A549 (cell line): ENCODE results near the gene UIMC1. TPM values are rescaled to one million over a fixed set of nuclear protein-coding genes. Genes with fewer than 3 reads are reported as not detected.

Source experiments
- ATAC-seq, 2 experiments: fragments of 200-7000 bp in 1 of 2; fragments of >200 bp in 1 of 2; cut with Nextera tagmentation in 1 of 2; cut with Tn5 transposase in 1 of 2; 3 replicates each; pipeline versions ENCODE4 v1.8.0 to v1.9.1; 2018 to 2020; ENCODE audit warnings: mild to moderate bottlenecking in 1 of 2, moderate library complexity in 1 of 2
- CTCF ChIA-PET: fragments of 300-600 bp; sonication (Branson Sonifier 250); formaldehyde crosslinking; extraction: SDS; loops from one replicate; lab custom pipeline; 2021; ENCODE audit warnings: antibody characterized with exemption, inconsistent platforms; lab: Yijun Ruan, JAX
- POLR2A ChIA-PET: fragments of 350-600 bp; formaldehyde crosslinking; extraction: SDS; loops from one replicate; lab custom pipeline; 2021; ENCODE audit warnings: antibody characterized with exemption, inconsistent platforms; lab: Yijun Ruan, JAX
- DNase-seq, 2 experiments: peaks; one replicate each; pipeline versions ENCODE4 v3.0.0 to v3.0.0-alpha.2; 2011 to 2016; ENCODE audit warnings: low read depth in 1 of 2, low spot score in 1 of 2
- FAIRE-seq: peaks from 2 replicates; lab custom pipeline; 2011; peaks lifted over from hg19 to GRCh38; lab: Jason Lieb, UNC
- H3K27ac ChIP-seq, 2 experiments: fragments of >200 bp; sonication (Bioruptor Twin); formaldehyde crosslinking; 3 replicates each; pipeline ENCODE4 v1.5.1; 2016 to 2017
- H3K4me1 ChIP-seq: fragments of >200 bp; sonication (Bioruptor Twin); formaldehyde crosslinking; 3 replicates; pipeline ENCODE4 v1.6.1; 2016
- H3K4me2 ChIP-seq: fragments of >200 bp; sonication (Bioruptor Twin); formaldehyde crosslinking; 3 replicates; pipeline ENCODE4 v1.6.1; 2016
- H3K4me3 ChIP-seq: fragments of >200 bp; sonication (Bioruptor Twin); formaldehyde crosslinking; 3 replicates; pipeline ENCODE4 v1.5.1; 2016
- H3K9me3 ChIP-seq: fragments of >200 bp; sonication (Bioruptor Twin); formaldehyde crosslinking; 3 replicates; pipeline ENCODE4 v1.6.1; 2016
- CBX2 ChIP-seq: fragments of 200-600 bp; sonication (generic); IDR thresholded peaks from 2 replicates; pipeline ENCODE4 v1.6.1; 2016; ENCODE audit warnings: low read depth, mild to moderate bottlenecking, borderline replicate concordance
- CEBPB ChIP-seq, 2 experiments: fragments of >200 bp in 1 of 2; sonication (Bioruptor Twin) in 1 of 2; formaldehyde crosslinking in 1 of 2; IDR thresholded peaks; 2 replicates each; pipeline ENCODE4 v1.6.1; 2012 to 2016
- EHF ChIP-seq: fragments of 250-450 bp; sonication (Bioruptor Pico); IDR thresholded peaks from 2 replicates; pipeline ENCODE4 v1.5.0; 2020; ENCODE audit warnings: mild to moderate bottlenecking
- EHMT2 ChIP-seq: fragments of 200-600 bp; sonication (generic); IDR thresholded peaks from 2 replicates; pipeline ENCODE4 v1.6.1; 2016; ENCODE audit warnings: antibody characterized with exemption, low read depth, mild to moderate bottlenecking, moderate library complexity
- EP300 ChIP-seq, 2 experiments: fragments of >200 bp; sonication (Bioruptor Twin); formaldehyde crosslinking; IDR thresholded peaks; 2 replicates in 1 of 2; 3 replicates in 1 of 2; pipeline ENCODE4 v1.6.1; 2016 to 2017
- FOSB ChIP-seq: fragments of 250-450 bp; sonication (Bioruptor Pico); IDR thresholded peaks from 2 replicates; pipeline ENCODE4 v1.5.0; 2020; ENCODE audit warnings: mild to moderate bottlenecking, moderate library complexity
- FOSL2 ChIP-seq, 2 experiments: fragments of 450-650 bp in 1 of 2; fragments of >200 bp in 1 of 2; sonication (Bioruptor Twin) in 1 of 2; formaldehyde crosslinking; IDR thresholded peaks; 2 replicates each; pipeline versions ENCODE4 v1.5.0 to v1.6.1; 2016 to 2020; ENCODE audit warnings: mild to moderate bottlenecking in 1 of 2, moderate library complexity in 1 of 2
- FOXS1 ChIP-seq: fragments of 250-450 bp; sonication (Bioruptor Pico); IDR thresholded peaks from 2 replicates; pipeline ENCODE4 v1.5.0; 2020; ENCODE audit warnings: mild to moderate bottlenecking, moderate library complexity
- HES2 ChIP-seq: fragments of >200 bp; sonication (Bioruptor Twin); formaldehyde crosslinking; IDR thresholded peaks from 2 replicates; pipeline ENCODE4 v1.6.1; 2016
- HEYL ChIP-seq: fragments of 250-450 bp; sonication (Bioruptor Pico); IDR thresholded peaks from 2 replicates; pipeline ENCODE4 v1.8.0; 2021; ENCODE audit warnings: mild to moderate bottlenecking, moderate library complexity
- HOXB5 ChIP-seq: fragments of 250-450 bp; sonication (Bioruptor Pico); IDR thresholded peaks from 2 replicates; pipeline ENCODE4 v1.5.0; 2020; ENCODE audit warnings: mild to moderate bottlenecking, moderate library complexity
- JUN ChIP-seq, 2 experiments: fragments of >200 bp; sonication (Bioruptor Twin); formaldehyde crosslinking; IDR thresholded peaks; 2 replicates in 1 of 2; 3 replicates in 1 of 2; pipeline ENCODE4 v1.6.1; 2016 to 2017
- MAZ ChIP-seq: fragments of 150-350 bp; IDR thresholded peaks from 2 replicates; pipeline ENCODE4 v1.6.1; 2014; ENCODE audit warnings: antibody characterized with exemption, low read depth, low read length, borderline replicate concordance
- MYC ChIP-seq: IDR thresholded peaks from 2 replicates; pipeline ENCODE4 v1.6.1; 2012; ENCODE audit warnings: mild to moderate bottlenecking, inconsistent platforms, low read length, improper control_type of control experiment, borderline replicate concordance
- NFE2L2 ChIP-seq: fragments of 150-350 bp; conservative IDR thresholded peaks from 2 replicates; pipeline ENCODE4 v1.6.1; 2014; ENCODE audit warnings: low read length
- NPAS2 ChIP-seq: fragments of 250-450 bp; sonication (Bioruptor Pico); IDR thresholded peaks from 2 replicates; pipeline ENCODE4 v1.8.0; 2022; ENCODE audit warnings: mild to moderate bottlenecking, moderate library complexity, borderline replicate concordance
- PHF8 ChIP-seq: fragments of 200-600 bp; sonication (generic); IDR thresholded peaks from 2 replicates; pipeline ENCODE4 v1.6.1; 2016; ENCODE audit warnings: low read depth, mild to moderate bottlenecking, antibody characterized with exemption, moderate library complexity, borderline replicate concordance
- RAD21 ChIP-seq, 2 experiments: fragments of >200 bp in 1 of 2; sonication (Bioruptor Twin) in 1 of 2; formaldehyde crosslinking in 1 of 2; IDR thresholded peaks in 1 of 2; conservative IDR thresholded peaks in 1 of 2; 2 replicates in 1 of 2; 3 replicates in 1 of 2; pipeline ENCODE4 v1.6.1; 2012 to 2018; ENCODE audit warnings: inconsistent platforms in 1 of 2
- ZC3H11A ChIP-seq: fragments of 450-650 bp; IDR thresholded peaks from 2 replicates; pipeline ENCODE4 v1.6.1; 2014; ENCODE audit warnings: antibody characterized with exemption, mild to moderate bottlenecking
- ZSCAN20 ChIP-seq: fragments of 250-450 bp; sonication (Bioruptor Pico); IDR thresholded peaks from 2 replicates; pipeline ENCODE4 v1.8.0; 2022; ENCODE audit warnings: mild to moderate bottlenecking, moderate library complexity
- WGBS: methylation state at CpG from one replicate; pipeline ENCODE4 v1.1.6; 2017; ENCODE audit errors: missing lambda C conversion rate; 5-methylcytosine and 5-hydroxymethylcytosine counted together
- polyA plus RNA-seq, 4 experiments: library from polyadenylated mRNA; depleted of rRNA in 3 of 4; stranded (reverse); fragments of >200 nt; fragmentation: RNase III in 1 of 4; extraction: RNeasy Plus Mini Kit Qiagen cat#74134 plus additional on column Dnase treatment in 1 of 4; gene quantifications; 2 replicates in 3 of 4; 3 replicates in 1 of 4; pipeline ENCODE4 v1.2.3, GENCODE V29; 2011 to 2017
- TF ChIP-seq, protein P1 (sequence below): fragments of 150-350 bp; IDR thresholded peaks from 2 replicates; pipeline ENCODE4 v1.6.1; 2014; ENCODE audit warnings: low read depth, mild to moderate bottlenecking, low read length

The UIMC1 gene
- polyA plus RNA-seq, 2 of the 4 experiments (the other 2 are of a cell fraction) = 47.8 to 52.5 TPM

- Histone ChIP-seq H3K4me1 (no peaks in the 10 kb centered on the region), H3K4me2 (no peak overlapping the region), H3K4me3 (no peak overlapping the region), H3K9me3 (no peaks in the 10 kb centered on the region), H3K27ac (no peak overlapping the region)
- FAIRE-seq (no peak), ATAC-seq (no peak), DNase-seq (no peak)
- TF ChIP-seq, protein P1, sequence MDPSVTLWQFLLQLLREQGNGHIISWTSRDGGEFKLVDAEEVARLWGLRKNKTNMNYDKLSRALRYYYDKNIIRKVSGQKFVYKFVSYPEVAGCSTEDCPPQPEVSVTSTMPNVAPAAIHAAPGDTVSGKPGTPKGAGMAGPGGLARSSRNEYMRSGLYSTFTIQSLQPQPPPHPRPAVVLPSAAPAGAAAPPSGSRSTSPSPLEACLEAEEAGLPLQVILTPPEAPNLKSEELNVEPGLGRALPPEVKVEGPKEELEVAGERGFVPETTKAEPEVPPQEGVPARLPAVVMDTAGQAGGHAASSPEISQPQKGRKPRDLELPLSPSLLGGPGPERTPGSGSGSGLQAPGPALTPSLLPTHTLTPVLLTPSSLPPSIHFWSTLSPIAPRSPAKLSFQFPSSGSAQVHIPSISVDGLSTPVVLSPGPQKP = no peak
- TF ChIP-seq NPAS2 (CRISPR knock-in tag) (no peak), FOSB (CRISPR knock-in tag) (no peak), JUN (IDR thresholded peaks at IDR 0.05) (no peak), MAZ (no peak), PHF8 (no peak), RAD21 (conservative IDR thresholded peaks at IDR 0.05 in 1 of 2, IDR thresholded peaks at IDR 0.05 in 1 of 2) (no peak), CEBPB (IDR thresholded peaks at IDR 0.05) (no peak), EHMT2 (no peak), MYC (no peak), HES2 (no peak), HOXB5 (CRISPR knock-in tag) (no peak), HEYL (CRISPR knock-in tag) (no peak), EP300 (IDR thresholded peaks at IDR 0.05) (no peak)
- ChIA-PET POLR2A (no interaction called here), CTCF (interaction anchor here (1.1 to 2.6 kb wide), 4 partner anchors 11 to 294 kb away, joined by 3 to 7 read pairs (median 4); no protein-coding TSS in a partner anchor)
- 89% methylated on average over 2 of the region's 2 CpGs for WGBS
Observed at GRCh38 chr5:176954050-176954449, 52.5 kb downstream of the UIMC1 start.

- Histone ChIP-seq H3K27ac (no peak overlapping the region), H3K9me3 (no peaks in the 10 kb centered on the region), H3K4me3 (no peak overlapping the region), H3K4me1 (no peaks in the 10 kb centered on the region), H3K4me2 (no peak overlapping the region)
- 95% methylated on average over 7 of the region's 7 CpGs for WGBS
- DNase-seq = no peak
- FAIRE-seq = no peak
- ChIA-PET POLR2A (no interaction called here), CTCF (interaction anchor here (2.1 to 2.6 kb wide), 2 partner anchors 82 to 292 kb away, joined by 4 to 7 read pairs; no protein-coding TSS in a partner anchor)
- TF ChIP-seq CBX2 (no peak), FOSL2 (IDR thresholded peaks at IDR 0.05) (no peak), FOSL2 (CRISPR knock-in tag; IDR thresholded peaks at IDR 0.05) (no peak), ZSCAN20 (no peak), HEYL (CRISPR knock-in tag) (no peak), ZC3H11A (no peak), HES2 (no peak), EHF (CRISPR knock-in tag) (no peak), RAD21 (conservative IDR thresholded peaks at IDR 0.05 in 1 of 2, IDR thresholded peaks at IDR 0.05 in 1 of 2) (no peak), CEBPB (IDR thresholded peaks at IDR 0.05) (no peak), MAZ (no peak), NFE2L2 (no peak), FOXS1 (CRISPR knock-in tag) (no peak), MYC (no peak)
- TF ChIP-seq, protein P1 = no peak
- ATAC-seq = no peak
Observed at GRCh38 chr5:176952531-176953193, 53.9 kb downstream of the UIMC1 start.
